Endothelial cell of umbilical vein (primary cell): ENCODE results near the gene CIITA. TPM values are rescaled to one million over a fixed set of nuclear protein-coding genes. Genes with fewer than 3 reads are reported as not detected.

ENCODE experiments used
- BruUV-seq: library from RNA; stranded (reverse); fragments of 400-500 nt; replicated peaks from 2 replicates; lab custom pipeline; 2021; lab: Mats Ljungman, UMichigan
- CTCF ChIA-PET: fragments of 300-600, 350-600 bp; sonication (Branson Sonifier 250); formaldehyde crosslinking; loops from one replicate; lab custom pipeline; 2021; ENCODE audit warnings: antibody characterized with exemption, inconsistent platforms; lab: Charles Lee
- POLR2A ChIA-PET: fragments of 300-600, 350-600 bp; sonication (Branson Sonifier 250); formaldehyde crosslinking; loops from one replicate; lab custom pipeline; 2021; ENCODE audit warnings: antibody characterized with exemption, inconsistent platforms; lab: Charles Lee
- DNase-seq: peaks from one replicate; pipeline ENCODE4 v3.0.0-alpha.2; 2011; ENCODE audit warnings: low read depth, low spot score
- FAIRE-seq: peaks from 2 replicates; lab custom pipeline; 2011; peaks lifted over from hg19 to GRCh38; lab: Jason Lieb, UNC
- H2AFZ ChIP-seq: 2 replicates; pipeline ENCODE4 v1.6.0; 2012; ENCODE audit warnings: low read depth, low read length, control low read depth, inconsistent platforms
- H3K27ac ChIP-seq: 2 replicates; pipeline ENCODE4 v1.5.1; 2011; ENCODE audit warnings: low read depth, mild to moderate bottlenecking, control low read depth, low read length, moderate library complexity; ENCODE audit not compliant: insufficient read depth
- H3K27me3 ChIP-seq, 2 experiments: 2 replicates each; pipeline versions ENCODE4 v1.6.0 to v1.6.1; 2011; ENCODE audit warnings: low read length in 2 of 2, mixed read lengths in 1 of 2; ENCODE audit not compliant: control insufficient read depth in 2 of 2, insufficient read depth in 2 of 2
- H3K36me3 ChIP-seq, 2 experiments: 2 replicates in 1 of 2; 3 replicates in 1 of 2; pipeline ENCODE4 v1.5.1; 2011; ENCODE audit warnings: low read length in 2 of 2, mild to moderate bottlenecking in 1 of 2, moderate library complexity in 1 of 2; ENCODE audit not compliant: control insufficient read depth in 2 of 2, insufficient read depth in 2 of 2; ENCODE audit errors: extremely low read depth in 1 of 2
- H3K4me1 ChIP-seq: 3 replicates; pipeline ENCODE4 v1.5.1; 2011; ENCODE audit warnings: mild to moderate bottlenecking, low read length; ENCODE audit not compliant: control insufficient read depth, insufficient read depth; ENCODE audit errors: extremely low read depth
- H3K4me2 ChIP-seq: 2 replicates; pipeline ENCODE4 v1.6.1; 2011; ENCODE audit warnings: low read length, control low read depth, mixed read lengths; ENCODE audit not compliant: insufficient read depth
- H3K4me3 ChIP-seq, 3 experiments: fragments of 200-600 bp in 1 of 3; sonication (generic), shearing (Covaris generic) in 1 of 3; replicated peaks in 1 of 3; 2 replicates each; pipeline ENCODE4 v1.5.1; 2011 to 2016; ENCODE audit warnings: control low read depth in 3 of 3, low read length in 3 of 3, mild to moderate bottlenecking in 2 of 3, inconsistent platforms in 1 of 3, low read depth in 1 of 3, moderate library complexity in 1 of 3; ENCODE audit not compliant: insufficient read depth in 1 of 3
- H3K79me2 ChIP-seq: 2 replicates; pipeline ENCODE4 v1.6.0; 2012; ENCODE audit warnings: low read length, inconsistent platforms; ENCODE audit not compliant: control insufficient read depth, insufficient read depth
- H3K9ac ChIP-seq: replicated peaks from 2 replicates; pipeline ENCODE3; 2011; ENCODE audit warnings: low read length, control low read depth; ENCODE audit not compliant: insufficient read depth; ENCODE audit errors: extremely low read depth
- H3K9me1 ChIP-seq: replicated peaks from 3 replicates; pipeline ENCODE4 v1.6.0; 2011; ENCODE audit warnings: mild to moderate bottlenecking, low read length; ENCODE audit not compliant: control insufficient read depth, insufficient read depth; ENCODE audit errors: extremely low read depth
- H3K9me3 ChIP-seq: replicated peaks from 2 replicates; pipeline ENCODE4 v1.5.1; 2012; ENCODE audit warnings: low read length, inconsistent platforms; ENCODE audit not compliant: control insufficient read depth, insufficient read depth
- H4K20me1 ChIP-seq: replicated peaks from 2 replicates; pipeline ENCODE3; 2011; ENCODE audit warnings: mild to moderate bottlenecking, low read length; ENCODE audit not compliant: control insufficient read depth, insufficient read depth; ENCODE audit errors: extremely low read depth
- EZH2 ChIP-seq: IDR thresholded peaks from 2 replicates; pipeline ENCODE4 v1.6.1; 2012; ENCODE audit warnings: borderline replicate concordance, low read depth, mild to moderate bottlenecking, moderate library complexity, low read length, inconsistent platforms; ENCODE audit not compliant: severe bottlenecking
- FOS ChIP-seq: IDR thresholded peaks from 2 replicates; pipeline ENCODE4 v1.6.1; 2011; ENCODE audit warnings: mild to moderate bottlenecking, low read length, moderate library complexity, borderline replicate concordance; ENCODE audit not compliant: insufficient read depth
- GATA2 ChIP-seq: IDR thresholded peaks from 2 replicates; pipeline ENCODE4 v1.7.0; 2011; ENCODE audit warnings: low read depth, mild to moderate bottlenecking, moderate library complexity, mixed read lengths, low read length; ENCODE audit not compliant: insufficient read length, insufficient read depth
- JUN ChIP-seq: IDR thresholded peaks from 2 replicates; pipeline ENCODE4 v1.6.1; 2011; ENCODE audit warnings: borderline replicate concordance, low read depth; ENCODE audit not compliant: insufficient read length, insufficient read depth
- MYC ChIP-seq: IDR thresholded peaks from one replicate; pipeline ENCODE4 v1.6.1; 2011; ENCODE audit warnings: mild to moderate bottlenecking, low read depth, low read length
- POLR2A ChIP-seq: IDR thresholded peaks from 2 replicates; pipeline ENCODE4 v1.6.1; 2012; ENCODE audit warnings: low read depth, mild to moderate bottlenecking, control low read depth, low read length
- POLR2AphosphoS5 ChIP-seq: IDR thresholded peaks from 2 replicates; pipeline ENCODE4 v1.6.1; 2012; ENCODE audit warnings: low read depth, mild to moderate bottlenecking, control low read depth, low read length, moderate library complexity; ENCODE audit not compliant: insufficient read depth
- dilution Hi-C: fragments of 300-500 bp; cut with MboI; formaldehyde crosslinking; loops from one replicate; pipeline ENCODE4 v1.15.0; 2019; ENCODE audit warnings: low sequenced_read_pairs; ENCODE audit not compliant: extremely low pct_ligation_motif_present
- intact Hi-C: fragments of 100-400 bp; cut with micrococcal nuclease; formaldehyde crosslinking; loops from one replicate; pipeline ENCODE4 v1.10.0; 2022
- polyA plus RNA-seq, 4 experiments: library from polyadenylated mRNA; depleted of rRNA in 3 of 4; stranded (reverse) in 3 of 4; unstranded in 1 of 4; fragments of >200 nt; gene quantifications; 2 replicates each; pipeline versions ENCODE4 v1.2.1 to v1.2.3, GENCODE V29; 2011 to 2012; ENCODE audit warnings: missing spikeins in 1 of 4
- total RNA-seq: library from RNA; stranded (reverse); gene quantifications from 2 replicates; pipeline ENCODE4 v1.2.3, GENCODE V29; 2021
- TF ChIP-seq, protein P1 (sequence below): IDR thresholded peaks from 2 replicates; pipeline ENCODE4 v1.6.1; 2011; ENCODE audit not compliant: insufficient read depth, insufficient read length
- TF ChIP-seq, protein P2 (sequence below), 2 donors: IDR thresholded peaks; 1 replicate in 1 of 2; 2 replicates in 1 of 2; pipeline ENCODE4 v1.5.1; 2011; ENCODE audit warnings: low read length in 2 of 2, mild to moderate bottlenecking in 2 of 2, moderate library complexity in 2 of 2, control low read depth in 1 of 2, inconsistent platforms in 1 of 2, low read depth in 1 of 2; ENCODE audit not compliant: insufficient read depth in 1 of 2; ENCODE audit errors: extremely low read depth in 1 of 2

The CIITA gene
- total and polyA plus RNA-seq, 2 donors (not counting 3 experiments of a cell fraction or from before 2014, with no cell fraction given) = not detected

- Histone ChIP-seq H3K4me3 (peak within 1 kb of the TSS; percentile 65 to 92 (median 80)), H3K4me2 (peak within 1 kb of the TSS; percentile 79), H3K27ac (peak within 1 kb of the TSS; percentile 57), H3K36me3 (no peaks in the 10 kb centered on the region), H3K4me1 (peaks cover 36% of the 10 kb centered on the region), H3K27me3 (no peaks in the 10 kb centered on the region), H3K9ac (peak within 1 kb of the TSS; percentile 67), H3K79me2 (peaks cover 41% of the 10 kb centered on the region), H3K9me3 (no peaks in the 10 kb centered on the region), H2AFZ (peak within 1 kb of the TSS; percentile 87), H4K20me1 (no peaks in the 10 kb centered on the region), H3K9me1 (no peaks in the 10 kb centered on the region)
- BruUV-seq = no TSS peak
- TF ChIP-seq POLR2A = peak; percentile 52
- TF ChIP-seq JUN = no peak
- TF ChIP-seq GATA2 = no peak
- TF ChIP-seq EZH2 = no peak
- TF ChIP-seq, protein P1, sequence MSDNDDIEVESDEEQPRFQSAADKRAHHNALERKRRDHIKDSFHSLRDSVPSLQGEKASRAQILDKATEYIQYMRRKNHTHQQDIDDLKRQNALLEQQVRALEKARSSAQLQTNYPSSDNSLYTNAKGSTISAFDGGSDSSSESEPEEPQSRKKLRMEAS = no peak
- no peak for TF ChIP-seq FOS
- TF ChIP-seq MYC = no peak
- TF ChIP-seq, protein P2, sequence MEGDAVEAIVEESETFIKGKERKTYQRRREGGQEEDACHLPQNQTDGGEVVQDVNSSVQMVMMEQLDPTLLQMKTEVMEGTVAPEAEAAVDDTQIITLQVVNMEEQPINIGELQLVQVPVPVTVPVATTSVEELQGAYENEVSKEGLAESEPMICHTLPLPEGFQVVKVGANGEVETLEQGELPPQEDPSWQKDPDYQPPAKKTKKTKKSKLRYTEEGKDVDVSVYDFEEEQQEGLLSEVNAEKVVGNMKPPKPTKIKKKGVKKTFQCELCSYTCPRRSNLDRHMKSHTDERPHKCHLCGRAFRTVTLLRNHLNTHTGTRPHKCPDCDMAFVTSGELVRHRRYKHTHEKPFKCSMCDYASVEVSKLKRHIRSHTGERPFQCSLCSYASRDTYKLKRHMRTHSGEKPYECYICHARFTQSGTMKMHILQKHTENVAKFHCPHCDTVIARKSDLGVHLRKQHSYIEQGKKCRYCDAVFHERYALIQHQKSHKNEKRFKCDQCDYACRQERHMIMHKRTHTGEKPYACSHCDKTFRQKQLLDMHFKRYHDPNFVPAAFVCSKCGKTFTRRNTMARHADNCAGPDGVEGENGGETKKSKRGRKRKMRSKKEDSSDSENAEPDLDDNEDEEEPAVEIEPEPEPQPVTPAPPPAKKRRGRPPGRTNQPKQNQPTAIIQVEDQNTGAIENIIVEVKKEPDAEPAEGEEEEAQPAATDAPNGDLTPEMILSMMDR (IDR thresholded peaks at IDR 0.05; ENCODE audit: extremely low read depth in 1 of 2, insufficient read depth in 1 of 2, low read depth in 1 of 2, low read length in 2 of 2) = no peak
- TF ChIP-seq POLR2AphosphoS5 = peak; percentile 69
- POLR2A ChIA-PET = interaction anchor here (0.7 to 0.8 kb wide), 2 partner anchors 10 to 311 kb away, joined by 3 read pairs; partner anchors contain the start of gene SOCS1
- peak; percentile 98 for DNase-seq
- CTCF ChIA-PET = interaction anchor here (0.6 to 2.0 kb wide), 7 partner anchors 10 to 428 kb away, joined by 3 to 20 read pairs (median 3); partner anchors contain the start of gene SOCS1
- dilution Hi-C loops = no loop called here
- intact Hi-C loops = loop anchor here (1.0 to 10.0 kb wide), 2 partner anchors 10 to 560 kb away; partner anchors contain the start of gene ATF7IP2
- FAIRE-seq = peak; percentile 95
These were observed 67.5 kb downstream of the CIITA start, which contains the start of gene CLEC16A for GRCh38 chr16:10944249-10945064. Gene CLEC16A, plus strand, starts transcription at chr16:10944564. Its CDS starts 154 bp downstream, at chr16:10944718.
